ENCODE measurements around the gene RAD9A. TPM values are rescaled to one million over a fixed set of nuclear protein-coding genes. Genes with fewer than 3 reads are reported as not detected.
A peak's percentile ranks its signal among the peaks of the same experiment; 100 is the strongest.
"Not testable (repeated sequence)": the region's sequence is repeated elsewhere in the genome, so short reads cannot be mapped to it uniquely, and the experiment has no call there.

Gene RAD9A
- total RNA-seq, 2 donors from 2014 or later = 35.6 to 53.7 TPM

DNA sequence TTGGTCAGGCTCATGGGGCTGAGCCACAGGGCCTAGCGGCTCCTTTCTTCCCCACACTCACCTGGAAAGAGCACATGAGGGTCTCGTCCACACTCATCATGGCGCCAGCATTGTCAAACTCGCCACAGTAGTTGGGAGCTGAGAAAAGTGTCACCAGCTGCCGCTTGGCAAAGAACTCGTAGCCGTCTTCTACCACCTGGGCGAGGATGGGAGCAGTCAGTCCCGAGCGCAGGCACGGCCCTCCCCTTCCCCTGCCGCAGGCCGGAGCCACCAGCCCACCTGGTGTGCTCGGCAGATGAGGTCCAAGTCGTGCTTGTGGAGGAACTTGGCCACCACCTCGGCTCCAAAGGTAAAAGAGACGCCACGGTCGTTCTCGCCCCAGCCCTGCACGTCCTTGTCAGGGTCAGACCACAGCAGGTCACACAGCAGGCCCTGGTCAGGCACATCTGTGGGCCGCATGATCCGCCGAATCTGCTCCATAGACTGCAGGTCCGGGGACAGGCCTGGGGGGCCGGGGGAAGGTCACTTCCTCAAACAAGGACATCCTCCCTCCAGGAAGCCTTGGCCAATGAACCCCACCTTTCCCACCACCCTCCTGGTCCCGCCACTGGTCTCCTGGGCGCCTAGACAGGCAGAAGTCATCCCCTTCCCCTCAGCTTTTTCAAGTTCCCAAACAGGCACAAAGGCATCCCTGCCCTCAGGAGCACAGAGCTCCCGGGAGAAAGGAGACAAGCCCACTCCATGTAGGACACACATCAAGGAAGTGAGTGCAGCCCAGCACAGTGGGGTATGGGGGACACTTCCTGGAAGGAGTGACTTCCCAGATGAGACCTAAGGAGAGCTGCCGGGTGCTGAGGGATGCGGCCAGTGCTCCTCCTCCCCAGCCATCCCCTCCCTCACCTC is 7.1 kb downstream of the RAD9A start:
- Mint-ChIP-seq H3K27ac (peak overlapping the region in 1 of 2 donors; percentile 72), H3K9me3 (no peaks in the 10 kb centered on the region), H3K36me3 (peaks cover 13 to 22% of the 10 kb centered on the region in 2 donors)

DNA sequence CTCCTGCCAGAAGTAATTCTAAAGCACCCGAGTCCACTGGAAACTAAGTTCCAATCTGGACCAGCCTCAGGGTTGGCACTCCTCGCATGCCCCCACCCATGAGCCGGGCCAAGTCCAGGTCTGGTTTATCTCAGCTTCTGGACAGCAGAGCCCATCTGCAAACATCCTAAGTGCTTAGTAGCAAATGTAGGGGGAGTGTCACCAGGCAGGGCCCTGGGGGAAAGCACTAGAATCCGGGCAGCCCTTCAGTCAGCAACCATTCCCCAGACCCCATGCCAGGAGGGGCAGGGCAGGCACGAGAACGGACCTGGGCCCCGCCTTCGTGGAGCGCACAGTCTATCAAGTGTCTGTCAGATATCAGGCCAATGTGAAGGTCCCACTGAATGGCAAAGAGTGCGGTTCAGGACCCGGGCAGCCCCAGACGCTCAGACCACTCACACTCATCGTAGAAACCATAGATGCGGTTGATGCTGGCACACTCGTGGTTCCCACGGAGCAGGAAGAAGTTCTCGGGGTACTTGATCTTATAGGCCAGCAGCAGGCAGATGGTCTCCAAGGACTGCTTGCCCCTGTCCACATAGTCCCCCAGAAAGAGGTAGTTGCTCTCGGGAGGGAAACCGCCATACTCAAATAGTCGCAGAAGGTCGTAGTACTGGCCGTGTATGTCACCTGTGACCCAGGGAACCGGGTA is 8.6 kb downstream of the RAD9A start:
- H3K36me3 Mint-ChIP-seq = peaks cover 20 to 35% of the 10 kb centered on the region in 2 donors
- peak overlapping the region; percentile 79 to 92 for H3K27ac Mint-ChIP-seq
- DNase-seq (ENCODE audit: low spot score in 2 of 2) (peak in 1 of 2 donors; percentile 67), ATAC-seq (peak in 1 of 2 donors; percentile 1)
- no peaks in the 10 kb centered on the region for H3K9me3 Mint-ChIP-seq

More for the DNA sequence above, 7.1 kb downstream of the RAD9A start:
- ATAC-seq = no peak
- DNase-seq (ENCODE audit: low spot score in 2 of 2) = peak in 1 of 2 donors; percentile 55

DNA sequence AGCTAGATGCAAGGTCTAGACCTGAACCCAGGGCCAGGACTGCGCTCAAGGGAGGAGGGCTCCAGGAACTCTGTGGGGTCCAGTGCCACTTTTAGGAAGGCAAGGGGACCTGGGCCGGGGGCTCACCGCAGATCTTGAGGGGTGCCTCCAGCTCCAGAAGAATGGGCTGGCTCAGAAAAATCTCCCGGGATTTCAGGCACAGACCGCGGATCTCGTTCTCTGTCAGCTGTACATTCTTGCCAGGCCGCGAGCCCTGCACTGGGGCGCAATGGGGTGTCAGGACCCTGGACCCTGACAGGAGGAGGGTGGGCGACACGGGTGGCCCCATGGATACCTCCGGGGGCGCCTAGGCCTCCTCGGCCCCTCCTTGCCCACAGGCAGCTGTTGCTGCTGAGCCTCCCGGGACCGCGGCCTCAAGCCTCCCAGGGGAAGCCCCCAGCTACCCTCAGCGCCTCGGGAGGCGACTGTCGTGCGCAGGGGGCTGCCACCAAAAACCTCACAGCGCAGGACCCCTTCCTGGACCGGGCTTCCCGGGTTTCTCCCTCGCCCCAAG is 9.2 kb downstream of the RAD9A start:
- ATAC-seq (peak in 1 of 2 donors; percentile 3), DNase-seq (ENCODE audit: low spot score in 2 of 2) (no peak)
- Mint-ChIP-seq H3K36me3 (peaks cover 22 to 41% of the 10 kb centered on the region in 2 donors), H3K27ac (peak overlapping the region; percentile 79 to 92), H3K9me3 (no peaks in the 10 kb centered on the region)

DNA sequence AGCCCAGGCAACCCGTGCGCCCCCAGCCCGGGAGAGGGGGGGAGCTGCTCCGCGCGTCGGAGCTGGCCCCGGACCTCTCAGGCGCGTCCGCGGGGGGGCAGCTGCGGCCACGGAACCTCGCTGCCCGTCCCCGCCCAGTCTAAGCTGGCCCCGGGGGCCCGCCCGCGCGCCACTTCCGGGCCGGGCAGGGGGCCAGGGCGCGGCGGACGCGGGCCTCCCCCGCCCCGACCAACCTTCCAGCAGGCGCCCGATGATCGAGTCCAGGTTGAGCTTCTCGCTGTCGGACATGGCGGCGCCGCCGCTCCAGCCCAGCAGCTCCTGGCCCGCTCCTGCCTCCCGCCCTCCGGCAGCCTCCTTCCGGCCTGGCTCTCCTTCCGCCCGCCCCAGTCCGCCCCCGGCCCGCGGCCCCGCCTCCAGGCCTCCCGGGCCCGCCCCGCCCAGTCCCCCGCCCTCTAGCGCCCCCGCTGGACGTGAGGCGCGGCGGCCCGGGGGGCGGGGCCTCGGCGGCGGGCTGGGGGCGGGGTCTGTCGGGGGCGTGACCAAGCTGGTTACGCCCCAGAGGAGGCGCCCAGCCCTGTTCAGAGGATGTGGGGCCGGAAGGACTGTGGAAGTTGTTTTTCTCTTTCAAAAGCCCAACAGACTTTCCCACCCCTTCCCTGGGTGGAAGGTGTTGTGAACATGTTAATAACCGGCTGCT is 9.9 kb downstream of the RAD9A start, which contains the start of gene PPP1CA:
PPP1CA (minus strand) TSS at position 364 of the 697 bp plus-strand sequence; CDS start at position 288, 76 bp downstream.
- DNase-seq (ENCODE audit: low spot score in 2 of 2) (peak; percentile 93 to 94), ATAC-seq (peak; percentile 73 to 81)
- H3K9me3 Mint-ChIP-seq = no peaks in the 10 kb centered on the region
- peaks cover 22 to 43% of the 10 kb centered on the region in 2 donors for H3K36me3 Mint-ChIP-seq
- H3K27ac Mint-ChIP-seq = peak within 1 kb of the TSS; percentile 79 to 92

DNA sequence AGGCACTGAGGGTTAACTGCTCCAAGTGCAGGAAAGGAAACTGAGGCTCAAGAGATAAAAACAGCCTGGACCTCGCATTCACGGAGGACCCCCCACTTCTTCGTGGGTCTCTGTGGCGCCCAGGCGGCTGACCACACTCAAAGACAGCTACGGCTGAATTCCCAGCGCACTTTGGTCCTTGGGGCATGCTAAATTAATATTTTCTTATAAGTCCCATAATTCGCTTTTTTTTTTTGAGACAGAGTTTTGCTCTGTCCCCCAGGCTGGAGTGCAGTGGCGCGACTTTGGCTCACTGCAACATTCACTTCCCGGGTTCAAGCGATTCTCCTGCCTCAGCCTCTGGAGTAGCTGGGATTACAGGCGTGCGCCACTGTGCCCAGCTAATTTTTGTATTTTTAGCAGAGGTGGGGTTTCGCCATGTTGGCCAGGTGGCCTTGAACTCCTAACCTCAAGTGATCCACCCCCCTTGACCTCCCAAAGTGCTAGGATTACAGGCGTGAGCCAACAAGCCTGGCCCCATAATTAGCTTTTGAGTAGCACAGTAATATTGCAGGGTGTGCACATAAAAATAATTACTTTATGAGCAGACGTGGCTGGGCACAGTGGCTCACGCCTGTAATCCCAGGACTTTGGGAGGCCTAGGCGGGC is 10.5 kb downstream of the RAD9A start:
- not testable (repeated sequence) for DNase-seq (ENCODE audit: low spot score in 2 of 2)
- H3K36me3 Mint-ChIP-seq = peaks cover 27 to 44% of the 10 kb centered on the region in 2 donors
- peak overlapping the region; percentile 63 to 74 for H3K27ac Mint-ChIP-seq

DNA sequence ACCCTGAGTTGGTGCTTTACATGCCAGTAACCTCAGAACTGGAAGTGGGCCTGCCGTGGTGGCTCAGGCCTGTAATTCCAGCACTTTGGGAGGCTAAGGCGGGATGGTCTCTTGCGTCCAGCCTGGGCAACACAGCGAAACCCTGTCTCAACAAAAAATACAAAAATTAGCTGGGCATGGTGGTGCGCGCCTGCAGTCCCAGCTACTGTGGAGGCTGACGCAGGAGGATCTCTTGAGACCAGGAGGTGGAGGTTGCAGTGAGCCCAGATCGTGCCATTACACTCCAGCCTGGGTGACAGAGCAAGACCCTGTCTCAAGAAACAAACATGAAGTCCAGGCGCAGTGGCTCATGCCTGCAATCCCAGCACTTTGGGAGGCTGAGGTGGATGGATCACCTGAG is 11.3 kb downstream of the RAD9A start:
- H3K36me3 Mint-ChIP-seq = peaks cover 30 to 41% of the 10 kb centered on the region in 2 donors
- not testable (repeated sequence) for ATAC-seq; H3K9me3 Mint-ChIP-seq; DNase-seq (ENCODE audit: low spot score in 2 of 2)
- peak overlapping the region; percentile 50 to 85 for H3K27ac Mint-ChIP-seq

More for the DNA sequence above, 10.5 kb downstream of the RAD9A start:
- not testable (repeated sequence) for ATAC-seq, H3K9me3 Mint-ChIP-seq

DNA sequence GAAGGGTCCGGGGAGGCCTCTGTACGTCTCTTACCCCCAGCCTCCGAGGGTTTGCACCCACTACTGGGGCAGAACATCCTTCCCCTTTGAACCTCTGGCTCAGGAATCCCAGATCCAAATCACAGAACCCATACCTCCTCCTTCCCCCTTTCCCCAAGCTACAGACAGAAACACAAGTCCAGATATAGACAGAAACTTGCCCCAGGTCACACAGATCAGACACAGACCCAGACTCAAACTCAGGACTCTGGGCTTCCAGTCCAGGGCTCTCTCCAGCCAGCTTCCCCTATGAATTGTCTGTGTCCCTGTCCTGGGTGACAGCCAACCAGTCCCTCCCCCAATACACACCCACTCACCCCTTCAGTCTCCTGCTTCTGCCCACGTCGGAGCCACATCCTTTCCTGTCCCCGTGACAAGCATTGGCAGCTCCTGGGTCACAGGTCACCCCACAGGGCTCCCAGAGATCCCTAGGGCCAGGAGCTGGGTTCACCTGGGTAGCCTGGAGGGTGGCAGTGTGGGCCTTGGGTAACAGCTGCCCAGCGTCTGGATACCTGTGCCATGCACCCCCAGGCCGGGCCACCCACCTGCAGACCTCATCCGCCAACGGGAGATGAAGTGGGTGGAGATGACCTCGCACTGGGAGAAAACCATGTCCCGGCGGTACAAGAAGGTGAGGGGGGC is 12.9 kb downstream of the RAD9A start:
- ATAC-seq (peak in 1 of 2 donors; percentile 11), DNase-seq (ENCODE audit: low spot score in 2 of 2) (peak; percentile 41 to 79)
- Mint-ChIP-seq H3K27ac (peak overlapping the region; percentile 85 to 97), H3K36me3 (peaks cover 30 to 41% of the 10 kb centered on the region in 2 donors), H3K9me3 (no peaks in the 10 kb centered on the region)

DNA sequence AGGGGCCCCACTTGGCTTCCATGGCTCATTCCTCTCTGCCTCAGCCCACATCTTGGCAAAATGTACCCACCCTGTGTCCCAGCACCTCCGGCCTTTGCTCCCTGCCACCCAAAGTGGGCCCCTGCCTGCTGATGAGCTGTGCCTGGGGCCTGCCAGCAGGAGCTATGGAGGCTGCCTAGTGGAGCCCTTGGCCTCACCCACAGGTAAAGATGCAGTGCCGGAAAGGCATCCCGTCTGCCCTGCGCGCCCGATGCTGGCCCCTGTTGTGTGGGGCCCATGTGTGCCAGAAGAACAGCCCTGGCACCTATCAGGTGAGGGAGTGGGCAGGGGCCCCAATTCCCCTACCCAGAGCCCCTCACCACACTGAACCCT is 13.4 kb downstream of the RAD9A start:
- ATAC-seq (no peak), DNase-seq (ENCODE audit: low spot score in 2 of 2) (peak in 1 of 2 donors; percentile 26)
- Mint-ChIP-seq H3K27ac (peak overlapping the region; percentile 85 to 97), H3K9me3 (no peaks in the 10 kb centered on the region), H3K36me3 (peaks cover 28 to 46% of the 10 kb centered on the region in 2 donors)

DNA sequence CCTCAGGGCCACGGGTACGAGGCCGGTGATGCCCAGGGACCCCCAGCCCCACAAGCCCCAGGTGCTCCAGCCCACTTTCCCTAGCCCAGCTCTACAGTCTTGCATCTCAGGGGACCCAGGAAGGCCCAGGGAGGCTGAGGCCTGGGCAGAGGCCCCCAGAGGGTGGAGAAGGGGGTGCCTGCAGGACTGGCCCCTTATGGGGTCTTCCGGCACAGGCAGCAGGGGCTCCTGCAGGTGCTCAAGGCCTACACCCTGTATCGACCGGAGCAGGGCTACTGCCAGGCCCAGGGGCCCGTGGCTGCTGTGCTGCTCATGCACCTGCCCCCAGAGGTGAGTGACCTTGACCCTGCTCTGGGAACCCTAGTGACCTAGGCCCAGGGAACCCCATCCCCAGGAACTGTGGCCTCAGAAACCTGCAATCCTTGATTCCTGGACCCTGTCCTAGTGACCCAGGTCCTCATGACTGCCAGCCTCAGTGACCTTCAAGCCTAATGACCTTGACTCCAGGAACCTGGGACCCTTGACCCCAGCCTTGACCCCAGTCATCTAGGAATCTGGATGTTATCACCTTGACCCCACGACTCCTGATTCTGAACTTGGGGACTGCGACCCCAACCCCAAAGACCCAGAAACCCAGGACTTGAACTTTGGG is 14.0 kb downstream of the RAD9A start:
- ATAC-seq (no peak), DNase-seq (ENCODE audit: low spot score in 2 of 2) (no peak)
- peaks cover 22 to 40% of the 10 kb centered on the region in 2 donors for H3K36me3 Mint-ChIP-seq
- H3K9me3 Mint-ChIP-seq = no peaks in the 10 kb centered on the region
- peak overlapping the region; percentile 85 to 95 for H3K27ac Mint-ChIP-seq

DNA sequence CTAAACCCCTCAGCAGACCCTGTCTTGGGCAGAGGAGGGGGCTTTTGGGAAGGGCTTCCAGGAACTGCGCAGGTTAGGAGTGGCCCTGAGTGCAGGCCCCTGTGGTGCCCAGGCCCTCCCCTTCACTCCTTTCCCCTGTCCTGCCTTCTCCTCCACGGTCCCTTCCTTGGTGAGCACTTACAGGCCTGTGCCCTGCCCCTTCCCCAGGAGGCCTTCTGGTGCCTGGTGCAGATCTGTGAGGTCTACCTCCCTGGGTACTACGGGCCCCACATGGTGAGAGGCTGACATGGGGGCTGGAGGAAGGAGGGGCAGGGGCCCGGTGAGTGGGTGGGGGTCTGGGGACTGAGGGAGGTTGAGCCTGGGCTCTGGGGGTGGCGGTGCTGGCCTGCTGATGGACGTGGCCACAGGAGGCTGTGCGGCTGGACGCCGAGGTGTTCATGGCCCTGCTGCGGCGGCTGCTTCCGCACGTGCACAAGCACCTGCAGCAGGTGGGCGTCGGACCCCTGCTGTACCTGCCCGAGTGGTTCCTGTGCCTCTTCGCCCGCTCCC is 14.7 kb downstream of the RAD9A start:
- ATAC-seq = no peak
- H3K27ac Mint-ChIP-seq = peak overlapping the region; percentile 85 to 95
- H3K36me3 Mint-ChIP-seq = peaks cover 19 to 40% of the 10 kb centered on the region in 2 donors
- H3K9me3 Mint-ChIP-seq = no peaks in the 10 kb centered on the region
- no peak for DNase-seq (ENCODE audit: low spot score in 2 of 2)

DNA sequence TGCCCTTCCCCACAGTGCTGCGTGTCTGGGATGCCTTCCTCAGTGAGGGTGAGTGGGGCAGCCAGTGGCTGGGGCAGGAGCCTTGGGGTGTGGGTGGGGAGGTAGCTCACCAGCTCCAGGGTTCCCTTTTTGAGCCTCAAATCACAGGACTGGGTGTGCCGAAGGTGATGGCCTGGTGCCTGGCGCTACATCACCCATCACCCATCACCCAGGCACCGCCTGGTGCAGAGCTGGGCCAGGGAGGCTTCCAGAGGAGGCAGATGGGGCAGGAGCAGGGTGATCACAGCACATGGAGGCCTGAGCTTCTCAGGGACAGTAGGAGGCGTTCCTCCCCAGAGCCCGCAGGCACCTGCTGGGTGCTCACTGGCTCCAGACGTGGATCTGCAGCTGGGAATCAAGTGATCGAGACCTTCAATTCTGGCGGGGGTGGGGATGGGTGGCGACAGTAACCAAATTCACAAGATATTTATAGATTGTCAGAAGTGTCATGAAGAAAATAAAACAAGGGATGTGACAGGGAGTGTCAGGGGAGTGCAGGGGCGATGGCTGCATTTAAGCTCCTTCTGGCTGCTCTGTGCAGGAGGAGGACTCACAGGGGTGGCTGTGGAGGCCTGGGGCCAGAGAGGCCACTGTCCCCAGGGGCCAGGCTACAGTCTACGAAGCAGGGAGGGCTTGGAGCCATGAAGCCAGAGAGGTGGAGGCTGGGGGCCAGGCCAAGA is 15.3 kb downstream of the RAD9A start:
- Mint-ChIP-seq H3K9me3 (no peaks in the 10 kb centered on the region), H3K36me3 (peaks cover 19 to 40% of the 10 kb centered on the region in 2 donors), H3K27ac (peak overlapping the region; percentile 73 to 85)
- DNase-seq (ENCODE audit: low spot score in 2 of 2) (no peak), ATAC-seq (no peak)

DNA sequence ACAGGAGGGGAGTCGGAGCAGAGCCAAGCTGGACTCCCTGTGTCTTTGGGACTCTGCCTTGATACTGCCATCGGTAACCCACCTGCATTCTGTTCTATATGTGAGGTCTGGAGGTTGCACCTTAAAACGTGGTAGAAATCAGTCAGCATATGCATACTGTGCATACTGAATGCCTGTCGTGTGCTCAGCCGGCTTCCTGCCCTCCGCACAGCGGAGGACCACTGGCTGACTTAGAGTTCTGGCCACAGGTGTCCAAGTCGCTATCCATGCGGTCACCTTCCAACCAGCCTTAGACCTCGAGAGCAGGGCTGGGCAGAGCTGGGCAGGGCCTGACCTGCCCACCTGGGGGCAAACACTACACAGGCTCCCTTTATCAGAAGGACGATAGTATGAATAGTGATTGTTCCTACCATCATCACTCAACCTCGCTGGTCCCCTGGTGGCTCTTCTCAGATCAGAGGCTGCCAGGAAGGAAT is 15.9 kb downstream of the RAD9A start:
- peak overlapping the region; percentile 85 to 88 for H3K27ac Mint-ChIP-seq
- ATAC-seq (no peak), DNase-seq (ENCODE audit: low spot score in 2 of 2) (no peak)
- no peaks in the 10 kb centered on the region for H3K9me3 Mint-ChIP-seq
- H3K36me3 Mint-ChIP-seq = peaks cover 19 to 40% of the 10 kb centered on the region in 2 donors

DNA sequence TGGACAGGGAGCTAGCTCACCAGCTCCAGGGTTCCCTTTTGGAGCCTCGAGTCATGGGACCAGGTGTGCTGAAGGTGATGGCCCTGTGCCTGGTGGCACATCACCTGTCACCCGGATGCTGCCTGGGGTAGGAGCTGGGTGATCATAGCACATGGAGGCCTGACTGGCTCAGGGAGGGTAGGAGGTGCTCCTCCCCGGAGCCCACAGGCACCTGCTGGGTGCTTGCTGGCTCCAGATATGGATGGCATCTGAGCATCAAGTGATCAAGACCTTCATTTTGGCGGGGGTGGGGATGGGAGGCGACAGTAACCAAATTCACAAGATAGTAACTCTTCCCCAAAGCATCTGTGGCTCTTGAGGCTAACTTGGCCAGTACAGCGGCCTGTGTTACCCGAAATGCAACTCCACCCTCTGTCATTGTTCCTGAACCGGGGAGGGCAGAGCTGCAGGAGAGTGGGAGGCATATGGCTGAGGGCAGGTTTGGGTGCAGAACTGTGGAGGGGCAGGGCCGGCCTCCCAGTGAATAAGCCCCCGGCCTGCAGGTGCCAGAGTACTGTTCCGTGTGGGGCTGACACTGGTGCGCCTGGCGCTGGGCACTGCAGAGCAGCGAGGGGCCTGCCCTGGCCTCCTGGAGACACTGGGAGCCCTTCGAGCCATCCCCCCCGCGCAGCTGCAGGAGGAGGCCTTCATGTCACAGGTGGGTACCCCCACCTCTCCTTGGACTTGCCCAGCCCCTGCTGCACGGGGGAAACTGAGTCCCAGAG is 16.8 kb downstream of the RAD9A start:
- Mint-ChIP-seq H3K36me3 (peaks cover 19 to 40% of the 10 kb centered on the region in 2 donors), H3K27ac (peak overlapping the region; percentile 85 to 88), H3K9me3 (no peaks in the 10 kb centered on the region)
- no peak for DNase-seq (ENCODE audit: low spot score in 2 of 2)
- ATAC-seq = peak; percentile 10 to 20
